Measurements from ENCODE around the gene NUP210. TPM values are rescaled to one million over a fixed set of nuclear protein-coding genes. Genes with fewer than 3 reads are reported as not detected.

The NUP210 gene
- polyA plus RNA-seq = 26.0 TPM
- long read RNA-seq, donor 1, partial matches to known transcripts = 12 of 13 reads
- long read RNA-seq, donor 1, other reads (novel, unspliced or antisense) = 0 of 13 reads
- long read RNA-seq, donor 2 = 0 reads
- long read RNA-seq, donor 3 = 0 reads
- long read RNA-seq, donor 4 = 0 reads
- long read RNA-seq, donor 5 = 0 reads
- long read RNA-seq, donor 6 = 0 reads
- long read RNA-seq, donor 7 = 0 reads
- long read RNA-seq, donor 8, partial matches to known transcripts = 14 of 14 reads
- long read RNA-seq, donor 8, other reads (novel, unspliced or antisense) = 0 of 14 reads
- long read RNA-seq, donor 9, partial matches to known transcripts = 0 of 1 reads
- long read RNA-seq, donor 9, other reads (novel, unspliced or antisense) = 0 of 1 reads
- long read RNA-seq, donor 10 = 0 reads
- long read RNA-seq, donor 11, partial matches to known transcripts = 0 of 1 reads
- long read RNA-seq, donor 11, other reads (novel, unspliced or antisense) = 0 of 1 reads

DNA sequence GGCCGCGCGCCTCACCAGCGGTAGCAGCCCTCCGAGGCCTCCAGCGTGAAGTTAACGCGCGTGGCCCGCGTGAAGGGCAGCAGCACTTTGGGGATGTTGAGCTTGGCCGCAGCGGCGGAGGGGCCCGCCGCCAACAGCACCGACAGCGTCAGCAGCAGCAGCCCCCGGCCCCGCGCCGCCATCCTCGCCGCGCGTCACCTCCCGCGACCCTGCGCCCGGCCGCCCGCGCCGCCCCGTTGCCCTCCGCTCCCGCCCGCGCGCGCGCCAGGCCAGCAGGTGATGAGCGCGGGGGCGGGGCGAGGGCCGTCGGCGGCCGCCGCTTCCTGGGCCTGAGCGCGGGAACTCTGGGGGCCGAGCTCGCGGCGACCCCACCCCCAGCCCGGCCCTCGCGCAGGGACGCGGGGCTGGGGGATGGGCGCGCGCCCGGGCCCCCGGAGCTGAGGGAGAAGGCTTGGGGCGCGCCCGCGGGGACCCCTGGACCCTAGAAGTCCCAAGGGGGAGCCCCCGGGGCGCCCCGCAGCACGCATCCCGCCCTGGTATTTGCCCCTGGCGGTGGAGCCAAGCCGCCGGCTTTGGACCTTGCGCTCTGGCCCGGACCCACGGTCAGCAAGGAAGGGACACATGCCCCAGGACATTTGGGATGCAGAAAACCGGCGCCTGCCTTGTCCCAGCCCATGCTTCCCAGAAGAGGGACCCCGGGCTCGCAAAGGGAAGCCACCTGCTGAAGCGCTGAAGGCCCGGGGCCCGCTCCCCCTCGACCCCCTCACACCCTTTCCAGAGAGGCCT, at the start of gene NUP210:
TSS of gene NUP210 (minus strand) at position 278 of the 786 bp plus-strand sequence. CDS start at position 182, 96 bp downstream.
- Histone ChIP-seq H3K4me1 (ENCODE audit: control insufficient read depth, insufficient read depth, low read length) (peaks cover 35% of the 10 kb centered on the region), H3K9me3 (ENCODE audit: control insufficient read depth, low read depth, low read length) (no peaks in the 10 kb centered on the region), H3K36me3 (ENCODE audit: control insufficient read depth, insufficient read depth, low read length) (peaks cover 2% of the 10 kb centered on the region), H3K4me3 (ENCODE audit: low read length) (peak within 1 kb of the TSS; percentile 60), H3K27ac (ENCODE audit: low read length) (no peak within 1 kb of the TSS), H3K27me3 (ENCODE audit: control insufficient read depth, insufficient read depth, low read length) (peaks cover 6% of the 10 kb centered on the region)
- peak in 1 of 2 donors; percentile 75 for DNase-seq
- no CpG with 5 or more reads among the region's 90 CpGs for WGBS (ENCODE audit: insufficient coverage, low lambda C conversion rate)

DNA sequence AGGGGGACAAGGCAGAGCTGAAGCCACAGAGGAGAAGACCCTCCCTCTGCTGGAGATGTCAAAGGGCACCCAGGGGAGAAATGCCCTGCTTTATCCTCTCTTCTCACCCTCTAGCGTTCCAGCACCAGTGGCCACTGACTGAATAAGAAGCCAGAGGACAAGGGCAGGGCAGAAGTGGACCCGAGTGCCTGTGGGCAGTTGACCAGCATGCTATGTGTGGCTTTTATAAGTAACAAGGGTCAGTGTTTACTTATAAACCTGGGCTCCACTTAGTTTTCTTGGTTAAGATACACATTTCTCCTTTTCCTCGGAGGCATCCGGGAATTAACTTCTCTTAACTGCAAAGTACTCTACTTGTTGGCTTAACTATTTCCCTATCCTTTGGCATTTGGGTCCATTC, 46.7 kb upstream of the NUP210 start:
- WGBS (ENCODE audit: insufficient coverage, low lambda C conversion rate) = 81% methylated on average over 3 of the region's 4 CpGs

DNA sequence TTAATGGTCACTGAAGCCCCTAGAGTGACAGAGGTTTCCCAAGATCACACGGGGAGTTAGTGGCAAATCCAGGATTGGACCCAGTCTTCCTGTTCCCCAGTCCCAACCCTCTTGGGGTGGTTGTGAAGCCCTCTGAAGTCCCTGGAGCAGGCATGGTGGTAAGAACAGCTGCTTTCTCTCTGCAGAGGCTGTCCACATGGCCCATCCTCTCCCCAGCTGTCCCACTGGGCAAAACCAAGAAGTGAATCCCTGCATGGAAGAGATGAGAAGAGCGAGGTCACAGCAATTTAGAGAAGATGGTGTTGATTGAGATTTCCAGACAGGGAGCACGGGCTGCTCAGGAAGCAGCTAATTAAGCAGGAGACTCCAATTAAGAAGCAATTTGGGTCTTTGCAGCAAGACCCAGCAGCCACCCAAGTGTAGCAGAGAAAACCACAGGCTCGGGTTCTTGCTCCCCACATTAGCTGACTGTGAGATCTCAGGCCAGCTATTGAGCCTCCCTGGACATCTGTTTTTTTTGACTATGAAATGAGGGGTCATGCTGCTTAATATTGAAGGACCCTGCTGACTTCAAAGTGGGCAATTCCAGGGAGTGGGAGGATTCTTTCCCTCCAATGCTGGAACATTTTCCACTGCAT, 45.2 kb upstream of the NUP210 start:
- no peak overlapping the region for H3K4me3 ChIP-seq (ENCODE audit: low read length)
- no peak overlapping the region for H3K27ac ChIP-seq (ENCODE audit: low read length)
- no peak for DNase-seq
- no peaks in the 10 kb centered on the region for H3K36me3 ChIP-seq (ENCODE audit: control insufficient read depth, insufficient read depth, low read length)
- peaks cover 2% of the 10 kb centered on the region for H3K27me3 ChIP-seq (ENCODE audit: control insufficient read depth, insufficient read depth, low read length)
- H3K4me1 ChIP-seq (ENCODE audit: control insufficient read depth, insufficient read depth, low read length) = no peaks in the 10 kb centered on the region
- no peaks in the 10 kb centered on the region for H3K9me3 ChIP-seq (ENCODE audit: control insufficient read depth, low read depth, low read length)
- WGBS (ENCODE audit: insufficient coverage, low lambda C conversion rate) = no CpG with 5 or more reads among the region's 4 CpGs

More for the DNA sequence above, 46.7 kb upstream of the NUP210 start:
- DNase-seq = no peak
- Histone ChIP-seq H3K9me3 (ENCODE audit: control insufficient read depth, low read depth, low read length) (no peaks in the 10 kb centered on the region), H3K4me1 (ENCODE audit: control insufficient read depth, insufficient read depth, low read length) (peaks cover 7% of the 10 kb centered on the region), H3K27ac (ENCODE audit: low read length) (no peak overlapping the region), H3K4me3 (ENCODE audit: low read length) (no peak overlapping the region), H3K36me3 (ENCODE audit: control insufficient read depth, insufficient read depth, low read length) (no peaks in the 10 kb centered on the region), H3K27me3 (ENCODE audit: control insufficient read depth, insufficient read depth, low read length) (peaks cover 2% of the 10 kb centered on the region)

DNA sequence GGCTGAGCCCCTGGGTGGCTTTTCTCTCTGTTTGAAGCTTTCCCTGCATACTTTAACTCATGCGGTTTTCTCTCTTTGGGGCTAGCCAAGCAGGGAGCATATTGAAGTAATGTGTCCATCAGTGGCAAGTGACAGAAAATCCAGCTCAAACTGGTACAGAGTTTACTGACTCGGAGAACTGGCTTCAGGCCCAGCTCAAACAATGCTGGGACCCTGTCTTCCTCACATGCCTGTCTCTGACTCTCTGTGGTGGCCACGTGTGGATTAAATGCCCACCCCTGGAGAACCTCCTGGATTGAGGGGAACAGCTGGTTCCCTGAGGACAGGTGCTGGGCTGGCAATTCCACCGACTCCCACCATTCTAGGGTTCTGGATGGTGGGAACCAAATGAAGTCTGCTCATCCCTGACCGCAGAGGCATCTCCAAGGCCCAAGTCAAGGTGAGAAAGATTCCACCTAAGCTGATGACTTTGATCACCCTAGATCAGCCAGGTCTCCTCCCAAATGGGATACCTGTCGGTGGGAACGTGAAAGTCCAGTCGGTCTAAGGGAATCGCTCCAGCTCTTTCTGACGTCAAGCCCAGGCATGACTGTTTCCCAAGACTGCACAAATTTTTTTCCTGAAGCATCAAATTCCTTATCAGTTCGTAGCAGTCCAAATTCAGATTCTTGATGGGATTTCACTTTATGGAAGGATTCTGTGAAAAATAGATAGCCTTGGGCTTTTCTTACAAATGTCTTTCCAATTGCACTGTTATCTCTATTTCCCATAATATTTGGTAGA, 43.7 kb upstream of the NUP210 start:
- WGBS (ENCODE audit: insufficient coverage, low lambda C conversion rate) = 82% methylated on average over 2 of the region's 11 CpGs
- H3K9me3 ChIP-seq (ENCODE audit: control insufficient read depth, low read depth, low read length) = no peaks in the 10 kb centered on the region
- H3K27ac ChIP-seq (ENCODE audit: low read length) = no peak overlapping the region
- H3K4me1 ChIP-seq (ENCODE audit: control insufficient read depth, insufficient read depth, low read length) = no peaks in the 10 kb centered on the region
- no peak for DNase-seq
- no peaks in the 10 kb centered on the region for H3K36me3 ChIP-seq (ENCODE audit: control insufficient read depth, insufficient read depth, low read length)
- H3K4me3 ChIP-seq (ENCODE audit: low read length) = no peak overlapping the region
- peaks cover 2% of the 10 kb centered on the region for H3K27me3 ChIP-seq (ENCODE audit: control insufficient read depth, insufficient read depth, low read length)

DNA sequence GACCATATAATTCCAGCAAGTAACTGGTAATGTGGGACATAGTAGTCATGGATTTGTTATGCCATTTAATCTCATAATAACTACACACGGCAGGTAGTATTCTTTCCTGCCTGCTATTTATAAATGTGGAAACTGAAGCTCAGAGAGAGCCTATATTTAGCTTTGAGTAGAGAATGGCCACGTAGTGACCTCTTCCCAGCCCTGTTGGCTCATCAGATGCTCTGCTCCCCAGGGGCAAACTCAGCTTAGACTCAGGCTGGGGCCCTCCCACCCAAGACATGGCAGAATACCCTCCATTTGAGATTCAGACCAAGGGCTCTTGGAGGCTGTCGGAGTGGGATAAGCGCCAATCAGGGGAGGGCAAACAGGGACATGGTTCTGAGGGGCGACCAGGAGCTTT, 42.7 kb upstream of the NUP210 start:
- H3K27me3 ChIP-seq (ENCODE audit: control insufficient read depth, insufficient read depth, low read length) = peaks cover 2% of the 10 kb centered on the region
- WGBS (ENCODE audit: insufficient coverage, low lambda C conversion rate) = no CpG with 5 or more reads among the region's 5 CpGs
- no peaks in the 10 kb centered on the region for H3K36me3 ChIP-seq (ENCODE audit: control insufficient read depth, insufficient read depth, low read length)
- no peaks in the 10 kb centered on the region for H3K4me1 ChIP-seq (ENCODE audit: control insufficient read depth, insufficient read depth, low read length)
- H3K9me3 ChIP-seq (ENCODE audit: control insufficient read depth, low read depth, low read length) = no peaks in the 10 kb centered on the region
- no peak overlapping the region for H3K4me3 ChIP-seq (ENCODE audit: low read length)
- H3K27ac ChIP-seq (ENCODE audit: low read length) = no peak overlapping the region
- no peak for DNase-seq

DNA sequence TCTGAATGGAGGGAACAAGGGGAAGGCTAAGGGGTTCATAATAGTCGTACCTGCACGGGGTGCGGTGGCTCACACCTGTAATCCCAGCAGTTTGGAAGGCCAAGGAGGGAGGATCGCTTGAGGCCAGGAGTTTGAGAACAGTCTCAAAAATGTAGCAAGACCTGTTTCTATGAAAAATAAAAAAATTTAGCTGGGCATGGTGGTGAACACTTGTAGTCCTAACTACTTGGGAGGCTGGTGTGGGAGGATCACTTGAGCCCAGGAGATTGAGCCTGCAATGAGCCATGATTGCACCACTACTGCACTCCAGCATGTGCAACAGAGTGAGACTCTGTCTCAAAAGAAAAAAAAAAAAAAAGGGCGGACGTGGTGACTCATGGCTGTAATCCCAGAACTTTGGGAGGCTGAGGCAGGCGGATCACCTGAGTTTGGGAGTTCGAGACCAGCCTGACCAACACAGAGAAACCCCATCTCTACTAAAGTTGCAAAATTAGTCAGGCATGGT, 42.1 kb upstream of the NUP210 start:
- 83% methylated on average over 3 of the region's 8 CpGs for WGBS (ENCODE audit: insufficient coverage, low lambda C conversion rate)
- Histone ChIP-seq H3K36me3 (ENCODE audit: control insufficient read depth, insufficient read depth, low read length) (no peaks in the 10 kb centered on the region), H3K9me3 (ENCODE audit: control insufficient read depth, low read depth, low read length) (no peaks in the 10 kb centered on the region), H3K4me3 (ENCODE audit: low read length) (no peak overlapping the region), H3K27ac (ENCODE audit: low read length) (no peak overlapping the region), H3K27me3 (ENCODE audit: control insufficient read depth, insufficient read depth, low read length) (peaks cover 2% of the 10 kb centered on the region), H3K4me1 (ENCODE audit: control insufficient read depth, insufficient read depth, low read length) (no peaks in the 10 kb centered on the region)
- no peak for DNase-seq

DNA sequence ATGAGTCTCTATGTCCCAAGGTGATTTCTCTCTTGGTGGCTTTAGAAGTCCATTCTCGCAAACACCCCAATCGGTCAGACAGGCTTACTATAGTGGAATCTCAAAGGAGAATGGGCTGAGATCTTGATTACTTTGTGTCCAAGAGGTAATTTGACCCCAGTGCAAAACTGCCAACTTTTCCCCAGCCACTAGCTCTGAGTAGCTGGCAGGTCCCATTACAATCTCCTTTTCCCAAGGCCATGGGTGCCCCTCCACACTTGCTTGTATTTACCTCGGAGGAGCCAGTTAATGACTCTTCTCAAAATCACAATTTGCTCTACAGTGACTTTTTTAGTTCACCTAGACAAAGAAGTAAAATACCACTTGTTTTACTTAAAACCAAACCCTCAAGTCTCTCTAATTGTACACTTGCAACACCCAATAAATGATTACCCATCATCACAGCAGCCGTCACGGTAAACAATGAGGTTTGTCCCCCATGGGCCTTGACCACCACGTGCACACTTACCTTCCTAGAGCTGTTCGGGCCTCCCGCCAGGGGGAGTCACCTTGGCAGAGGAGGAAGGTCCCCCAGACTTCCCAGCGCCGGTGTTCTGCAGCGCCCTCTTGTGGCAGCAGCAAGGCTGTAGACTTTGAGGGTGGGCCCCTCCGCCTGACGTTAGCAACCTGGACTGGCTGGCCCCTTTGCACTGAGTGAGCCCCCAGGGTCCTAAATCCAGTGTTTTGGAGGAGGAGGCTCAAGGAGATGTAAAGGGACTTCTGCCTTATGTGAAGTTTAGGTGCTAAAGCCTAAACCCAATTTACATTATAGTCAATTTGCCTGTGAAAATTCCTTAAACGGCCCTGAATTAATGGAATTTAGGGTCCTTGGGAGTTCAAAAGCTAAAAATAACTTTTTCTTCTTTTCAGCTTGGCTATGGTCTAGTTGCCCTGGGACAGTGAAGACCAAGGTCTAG, 41.3 kb upstream of the NUP210 start:
- WGBS (ENCODE audit: insufficient coverage, low lambda C conversion rate) = no CpG with 5 or more reads among the region's 14 CpGs
- Histone ChIP-seq H3K9me3 (ENCODE audit: control insufficient read depth, low read depth, low read length) (no peaks in the 10 kb centered on the region), H3K36me3 (ENCODE audit: control insufficient read depth, insufficient read depth, low read length) (no peaks in the 10 kb centered on the region), H3K4me3 (ENCODE audit: low read length) (no peak overlapping the region), H3K27ac (ENCODE audit: low read length) (no peak overlapping the region), H3K4me1 (ENCODE audit: control insufficient read depth, insufficient read depth, low read length) (no peaks in the 10 kb centered on the region), H3K27me3 (ENCODE audit: control insufficient read depth, insufficient read depth, low read length) (peaks cover 2% of the 10 kb centered on the region)
- DNase-seq = peak; percentile 68 to 74

DNA sequence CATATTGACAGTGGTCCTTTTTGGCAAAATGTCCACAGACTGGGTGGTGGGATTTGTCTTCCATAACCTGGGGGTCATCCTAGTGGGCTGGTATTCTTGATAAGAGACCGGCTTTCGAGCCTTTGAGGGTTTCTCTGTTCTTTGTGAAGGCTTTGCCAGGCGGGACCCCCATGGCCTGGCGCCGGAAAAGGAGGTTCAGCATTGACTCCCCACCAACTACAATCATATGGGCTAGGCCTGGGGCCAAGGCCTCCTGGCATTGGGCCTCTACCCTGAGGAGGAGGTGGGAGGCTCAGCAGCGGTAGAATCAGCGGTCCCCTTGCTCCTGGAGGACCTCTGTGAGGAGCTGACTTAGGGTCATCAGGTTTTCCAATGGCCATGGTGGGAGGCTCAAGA, 40.2 kb upstream of the NUP210 start:
- no peak overlapping the region for H3K27ac ChIP-seq (ENCODE audit: low read length)
- H3K9me3 ChIP-seq (ENCODE audit: control insufficient read depth, low read depth, low read length) = no peaks in the 10 kb centered on the region
- H3K36me3 ChIP-seq (ENCODE audit: control insufficient read depth, insufficient read depth, low read length) = no peaks in the 10 kb centered on the region
- DNase-seq = no peak
- no peaks in the 10 kb centered on the region for H3K4me1 ChIP-seq (ENCODE audit: control insufficient read depth, insufficient read depth, low read length)
- WGBS (ENCODE audit: insufficient coverage, low lambda C conversion rate) = no CpG with 5 or more reads among the region's 7 CpGs
- H3K4me3 ChIP-seq (ENCODE audit: low read length) = no peak overlapping the region
- H3K27me3 ChIP-seq (ENCODE audit: control insufficient read depth, insufficient read depth, low read length) = peaks cover 2% of the 10 kb centered on the region

All from large intestine (tissue), 12 donors.